GM18867 (cell line): ENCODE results near the gene GNGT1.
A peak's percentile ranks its signal among the peaks of the same experiment; 100 is the strongest.

Experiments used
- ATAC-seq: cut with Tn5 transposase; IDR thresholded peaks from one replicate; pipeline ENCODE4 v1.9.1; 2021; ENCODE audit warnings: mild to moderate bottlenecking, moderate library complexity; ENCODE audit not compliant: unreplicated experiment

Gene GNGT1

DNA sequence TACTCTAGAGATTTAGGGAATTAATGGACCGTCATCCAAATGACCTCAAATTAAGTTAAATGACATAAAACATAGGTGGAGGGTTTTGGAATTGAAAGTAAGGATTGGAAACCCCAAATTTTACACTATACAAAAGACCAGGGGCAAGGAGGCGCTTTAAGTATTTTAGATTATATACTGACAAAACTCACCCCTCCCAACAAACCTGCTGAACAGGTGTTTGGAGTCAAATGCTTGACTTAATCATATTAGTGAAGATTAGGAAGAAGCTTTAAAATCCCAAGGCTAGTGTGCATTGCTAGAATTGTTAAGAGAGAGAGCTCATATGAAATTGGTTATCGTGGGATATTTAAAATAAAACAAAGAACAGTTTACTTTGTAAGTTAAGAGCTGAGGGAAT, at the start of gene GNGT1:
Gene GNGT1, plus strand, starts transcription at position 301 of the 400 bp plus-strand sequence. CDS start 180 bp downstream, outside the sequence.
- ATAC-seq = no peak

GRCh38 chr7:93858857-93859256, 47.5 kb upstream of the GNGT1 start:
- ATAC-seq = no peak

DNA sequence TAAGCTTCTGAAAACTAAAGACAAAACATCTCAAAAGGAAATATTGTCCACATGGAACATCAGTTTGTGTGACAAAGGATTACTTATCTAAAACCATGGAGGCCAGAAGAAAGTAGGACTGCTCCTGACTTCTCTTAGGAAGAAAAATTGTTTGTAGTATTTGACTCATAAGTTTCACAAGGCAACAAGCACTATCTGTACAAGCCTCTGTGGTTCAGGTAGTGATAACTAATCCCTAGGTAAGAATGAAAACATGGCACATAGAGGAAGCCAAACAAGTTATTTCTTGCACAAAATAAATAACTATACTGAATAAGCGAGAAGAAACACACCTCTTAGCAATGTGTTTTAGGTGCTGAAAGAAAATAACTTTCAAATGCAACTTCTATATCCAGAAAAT, 46.1 kb upstream of the GNGT1 start:
- ATAC-seq = no peak

DNA sequence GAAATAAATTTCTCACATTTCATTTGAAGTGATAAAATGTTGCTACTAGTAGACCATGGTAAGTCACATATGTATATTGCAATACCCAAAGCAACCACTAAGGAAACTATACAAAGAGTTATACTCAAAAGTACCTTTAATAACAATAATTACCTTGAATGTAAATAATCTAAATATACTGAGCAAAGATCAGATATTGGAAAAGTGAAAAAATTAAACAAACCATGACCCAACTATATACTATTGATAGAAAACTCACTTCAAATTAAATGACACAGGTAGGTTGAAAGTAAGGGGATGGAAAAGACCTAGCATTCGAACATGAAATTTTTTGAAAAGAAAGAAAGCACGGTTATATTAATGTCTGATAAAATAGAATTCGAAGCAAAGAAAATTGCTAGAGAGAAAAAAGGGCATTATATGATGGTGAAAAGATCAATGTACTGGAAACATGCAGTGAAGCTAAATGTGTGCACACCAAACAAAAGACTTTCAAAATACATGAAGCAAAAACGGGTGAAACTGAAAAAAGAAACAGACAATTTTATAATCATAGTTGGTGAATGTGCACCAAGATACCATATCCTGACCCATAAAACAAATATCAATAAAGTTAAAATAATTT, 44.9 kb upstream of the GNGT1 start:
- no peak for ATAC-seq

DNA sequence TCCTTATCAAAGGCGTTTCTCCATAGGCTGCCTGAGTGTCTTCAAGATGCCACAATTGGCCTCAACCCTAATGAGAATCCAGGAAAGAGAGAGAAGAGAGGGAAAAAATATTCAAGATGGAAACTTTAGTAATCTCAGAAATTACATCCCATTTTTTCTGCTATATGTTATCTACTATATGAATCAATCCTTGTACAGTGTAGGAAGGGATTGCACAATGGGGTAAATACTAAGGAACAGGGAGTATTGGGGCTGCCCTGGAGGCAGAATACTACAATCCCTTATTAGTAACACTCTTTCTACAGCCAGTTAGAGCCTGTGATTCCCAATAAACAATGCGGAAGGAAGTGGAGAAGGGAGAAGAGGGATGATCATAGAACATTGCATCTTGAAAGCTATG, 43.7 kb upstream of the GNGT1 start:
- ATAC-seq = no peak

- no peak for ATAC-seq
Measured at GRCh38 chr7:93866886-93867285, 39.5 kb upstream of the GNGT1 start.

DNA sequence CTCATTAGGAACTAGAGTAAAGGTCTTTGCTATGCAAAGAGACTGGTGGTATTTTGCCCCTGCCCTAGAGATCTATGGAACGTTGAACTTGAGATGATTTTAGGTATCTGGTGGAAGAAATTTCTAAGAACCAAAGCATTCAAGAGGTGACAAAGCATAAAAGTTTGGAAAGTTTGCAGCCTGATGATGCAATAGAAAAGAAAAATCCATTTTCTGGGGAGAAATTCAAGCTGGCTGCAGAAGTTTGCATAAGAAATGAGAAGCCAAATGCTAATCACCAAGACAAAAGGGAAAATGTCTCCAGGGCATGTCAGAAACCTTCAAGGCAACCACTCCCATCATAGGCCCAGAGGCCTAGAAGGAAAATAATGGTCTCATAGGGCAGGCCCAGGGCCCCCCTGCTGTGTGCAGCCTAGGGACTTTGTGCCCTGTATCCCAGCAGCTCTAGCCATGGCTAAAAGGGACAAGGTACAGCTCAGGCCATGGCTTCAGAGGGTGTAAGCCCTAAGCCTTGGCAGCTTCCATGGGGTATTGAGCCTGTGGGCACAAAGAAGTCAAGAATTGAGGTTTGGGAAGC, 32.3 kb upstream of the GNGT1 start:
- ATAC-seq = no peak

- ATAC-seq = no peak
Measured at GRCh38 chr7:93877742-93878141, 28.6 kb upstream of the GNGT1 start.

DNA sequence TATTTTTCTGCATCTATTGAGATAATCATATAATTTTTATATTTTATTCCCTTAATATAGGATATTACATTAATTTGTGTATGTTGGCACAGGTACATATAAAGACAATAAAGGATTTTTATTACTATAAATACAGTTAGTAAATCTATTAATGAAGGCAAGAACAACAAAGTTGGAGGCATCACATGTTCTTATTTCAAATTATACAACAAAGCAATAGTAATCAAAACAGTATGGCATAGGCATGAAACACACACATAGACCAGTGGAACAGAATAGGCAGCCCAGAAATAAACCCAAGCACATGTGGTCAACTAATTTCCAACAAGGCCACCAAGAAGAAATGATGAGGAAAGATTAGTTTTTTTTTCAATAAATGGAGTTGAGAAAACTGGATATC, 27.0 kb upstream of the GNGT1 start:
- no peak for ATAC-seq

- no peak for ATAC-seq
Measured at GRCh38 chr7:93882468-93882867, 23.9 kb upstream of the GNGT1 start.

DNA sequence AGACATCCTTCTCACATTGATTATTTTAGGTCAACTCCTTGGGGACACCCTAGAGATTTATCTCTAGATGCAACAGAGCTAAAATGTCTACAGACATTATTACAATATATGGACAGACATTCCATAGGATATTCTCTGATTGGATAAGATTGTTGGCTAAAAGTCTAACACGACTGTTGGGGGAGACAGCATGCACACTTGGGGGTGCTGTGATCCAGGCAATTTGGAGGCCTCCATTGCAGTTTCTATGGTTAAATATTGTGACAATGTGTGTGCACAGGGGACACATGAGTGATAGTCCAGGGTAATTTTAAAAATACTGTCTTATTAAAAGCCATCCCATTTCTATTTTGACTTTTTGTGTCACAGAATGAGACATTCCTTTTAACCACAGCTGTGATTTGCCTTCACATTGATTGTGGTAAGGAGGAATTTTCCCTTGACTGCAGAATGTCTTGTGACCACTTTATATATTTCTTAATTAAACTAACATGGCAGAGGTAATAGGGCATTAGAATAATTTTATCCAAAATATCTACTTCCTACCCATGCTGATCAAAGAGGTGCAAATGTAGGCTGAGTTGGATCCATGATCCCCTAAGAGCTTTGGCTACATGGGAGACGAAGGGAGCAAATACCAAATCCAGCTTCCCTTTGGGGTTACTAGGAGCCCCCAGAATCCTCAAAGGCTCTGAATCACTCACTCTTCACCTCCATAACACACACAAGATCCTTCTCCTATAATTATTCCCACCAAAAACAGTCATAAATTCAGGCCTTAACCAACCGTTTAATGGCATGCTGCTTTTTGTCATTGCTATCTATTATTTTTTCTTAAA, 23.1 kb upstream of the GNGT1 start:
- peak; percentile 40 for ATAC-seq

DNA sequence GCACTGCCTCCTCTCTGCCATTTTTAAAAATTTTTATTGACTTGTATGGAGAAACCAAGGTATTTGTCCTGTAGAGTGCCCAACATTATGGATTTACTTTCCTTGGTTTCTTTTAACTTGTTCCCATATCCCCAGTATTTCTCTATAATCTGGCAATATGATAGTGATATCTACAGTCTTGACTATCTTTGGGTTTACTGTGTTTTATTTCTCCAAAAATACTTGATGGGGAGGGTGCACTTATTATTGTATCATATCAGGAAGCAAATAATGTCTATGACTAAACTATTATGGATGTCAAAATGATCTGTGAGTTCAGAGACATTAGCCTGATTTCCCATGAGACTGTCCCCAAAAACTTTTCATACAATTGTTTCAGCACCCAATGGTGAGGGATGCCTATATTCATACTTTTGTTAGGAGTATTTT, 22.4 kb upstream of the GNGT1 start:
- ATAC-seq = no peak

DNA sequence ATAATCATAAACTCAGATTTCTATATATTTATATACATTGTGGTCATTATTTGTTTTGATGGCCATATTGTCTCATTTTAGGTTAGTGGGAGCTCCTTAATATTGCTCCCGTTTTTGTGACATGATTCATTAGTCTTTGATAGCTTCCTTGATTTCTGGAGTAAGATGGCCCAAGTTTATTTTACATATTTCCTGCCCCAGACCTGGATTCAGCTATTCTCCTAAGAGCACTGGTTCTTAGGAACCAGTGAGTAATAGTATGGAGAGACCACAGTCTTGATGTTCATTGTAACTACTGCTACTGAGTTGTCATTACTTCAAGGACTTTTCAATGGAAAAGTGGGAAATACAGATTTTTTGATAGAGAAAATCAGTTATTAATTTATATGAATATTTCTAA, 21.8 kb upstream of the GNGT1 start:
- ATAC-seq = no peak

GRCh38 chr7:93889261-93889660, 17.1 kb upstream of the GNGT1 start:
- ATAC-seq = no peak

DNA sequence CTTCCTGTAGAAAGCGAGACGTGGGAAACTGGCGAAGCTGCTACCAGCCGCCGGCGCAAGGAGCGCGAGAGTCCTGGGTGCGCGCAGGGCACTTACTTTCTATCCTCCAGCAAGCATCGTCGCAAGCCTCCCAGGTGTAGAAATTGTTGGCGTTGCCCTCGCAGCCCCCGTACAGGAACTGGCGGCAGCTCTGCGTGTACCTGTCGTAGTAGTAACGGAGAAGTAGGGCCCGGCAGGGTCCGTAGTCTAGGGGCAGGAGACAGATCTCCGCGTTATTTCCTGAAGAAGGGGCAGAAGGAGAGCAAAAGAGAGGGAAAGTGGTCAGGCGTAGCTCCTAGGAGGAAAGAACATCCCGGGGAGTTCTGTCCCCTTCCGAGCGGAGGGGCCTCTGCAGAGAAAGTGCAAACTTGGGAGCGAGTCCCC, 16.3 kb upstream of the GNGT1 start:
- peak; percentile 54 for ATAC-seq

GRCh38 chr7:93890464-93891068, 15.8 kb upstream of the GNGT1 start, which contains the start of gene TFPI2:
Gene TFPI2, minus strand, starts transcription at chr7:93890753. Its CDS starts 75 bp downstream, at chr7:93890678.
- peak; percentile 43 for ATAC-seq

GRCh38 chr7:93894426-93894825, 11.9 kb upstream of the GNGT1 start:
- ATAC-seq = no peak

DNA sequence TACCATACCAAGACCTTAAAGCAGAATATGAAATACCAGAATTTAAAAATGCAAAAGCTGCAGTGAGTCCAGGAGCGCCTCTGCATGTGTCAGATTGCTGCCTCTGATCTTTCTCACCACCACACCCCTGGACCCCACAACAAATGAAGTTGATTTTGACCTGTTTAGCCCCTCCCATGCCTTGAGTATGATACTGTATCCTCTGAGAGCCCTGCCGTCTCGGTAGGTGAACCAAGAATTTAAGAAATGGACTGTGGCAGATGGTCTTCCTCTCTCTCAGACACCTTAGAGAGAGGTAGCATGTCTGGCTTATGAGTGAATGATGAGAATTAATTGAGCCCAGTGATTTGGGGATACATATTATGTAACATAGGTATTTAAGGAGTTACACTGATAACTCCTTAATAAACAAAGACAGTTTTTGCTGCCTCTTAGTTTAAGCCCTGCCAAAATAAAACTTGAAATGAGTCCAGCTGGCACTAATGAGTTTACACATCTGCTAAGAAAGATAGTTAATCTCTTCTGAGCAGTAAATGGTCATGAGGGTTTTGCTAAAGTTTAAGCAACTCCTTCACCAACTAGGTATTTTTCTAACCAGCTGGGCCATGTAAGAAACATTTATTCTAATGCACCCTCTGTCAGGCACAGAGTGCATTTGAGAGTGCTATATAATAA, 11.3 kb upstream of the GNGT1 start:
- no peak for ATAC-seq

DNA sequence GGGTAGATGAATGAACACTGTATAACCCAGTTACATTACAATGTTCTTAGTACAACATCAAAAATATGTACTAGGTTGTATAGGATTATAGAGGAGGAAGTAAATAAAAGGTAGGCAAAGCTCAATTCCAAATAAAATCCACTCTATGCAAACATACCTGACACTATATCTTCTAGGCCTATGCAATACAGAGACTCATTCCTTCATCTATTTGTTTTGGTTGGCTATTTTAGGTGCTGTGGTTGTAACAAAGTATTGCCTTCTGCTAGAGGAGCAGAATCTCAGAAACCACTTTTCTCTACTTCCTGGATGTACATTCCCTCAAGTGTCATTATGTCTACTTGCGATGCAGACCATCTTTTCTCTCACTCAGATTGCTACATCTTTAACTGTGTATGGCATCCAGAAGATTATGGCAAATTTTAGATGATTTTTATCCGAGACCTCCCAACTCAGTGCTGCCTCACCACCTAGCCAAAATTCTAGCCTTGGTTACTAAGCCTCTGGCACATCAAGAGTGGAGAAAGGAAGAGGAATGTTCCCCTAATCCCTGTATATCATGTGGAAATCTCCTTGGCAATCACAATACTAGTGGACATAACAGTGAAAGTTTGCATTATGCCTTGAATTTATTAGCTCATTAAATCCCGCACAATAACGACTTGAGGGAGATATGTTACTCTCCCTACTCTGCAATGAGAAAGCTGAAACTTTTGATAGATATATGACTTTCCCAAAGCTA, 10.3 kb upstream of the GNGT1 start:
- no peak for ATAC-seq

GRCh38 chr7:93897680-93898079, 8.7 kb upstream of the GNGT1 start:
- ATAC-seq = no peak
